GM20000 (cell line): Measurements from ENCODE around the gene PGM2.

ENCODE experiments used
- DNase-seq: peaks from one replicate; pipeline ENCODE4 v3.0.0; 2012; ENCODE audit warnings: low spot score
- CTCF ChIP-seq: IDR thresholded peaks from 2 replicates; pipeline ENCODE4 v1.5.1; 2012; ENCODE audit warnings: mild to moderate bottlenecking, control low read depth; ENCODE audit errors: extremely low read depth, missing control alignments

Gene PGM2

GRCh38 chr4:37793562-37793961, 32.9 kb upstream of the PGM2 start:
- peak; percentile 30 for TF ChIP-seq CTCF
- no peak for DNase-seq

DNA sequence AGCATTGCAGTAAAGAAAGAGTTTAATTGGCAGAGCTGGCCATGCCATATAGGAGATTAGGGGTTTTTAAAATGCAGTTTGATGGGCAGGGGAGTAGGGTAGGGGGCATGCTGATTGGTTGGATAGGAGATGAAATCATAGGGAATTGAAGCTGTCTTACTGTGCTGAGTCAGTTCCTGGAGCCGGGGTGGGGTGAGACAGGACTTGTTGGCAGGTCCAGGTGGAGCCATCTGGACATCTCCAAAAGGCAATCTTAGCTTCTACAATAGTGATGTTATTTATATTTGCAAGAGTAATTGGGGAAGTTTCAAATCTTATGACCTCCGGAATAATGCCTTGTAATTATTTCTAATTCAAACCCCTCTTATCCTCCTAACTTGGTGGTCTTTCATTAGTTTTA, 32.4 kb upstream of the PGM2 start:
- no peak for DNase-seq
- no peak for TF ChIP-seq CTCF

GRCh38 chr4:37795581-37796195, 30.8 kb upstream of the PGM2 start:
- TF ChIP-seq CTCF, result no peak
- no peak for DNase-seq

GRCh38 chr4:37797374-37797773, 29.1 kb upstream of the PGM2 start:
- DNase-seq, result no peak
- no peak for TF ChIP-seq CTCF

- DNase-seq, result no peak
- TF ChIP-seq CTCF, result no peak
Measured at GRCh38 chr4:37797923-37798322, 28.6 kb upstream of the PGM2 start.

- no peak for DNase-seq
- TF ChIP-seq CTCF, result no peak
Measured at GRCh38 chr4:37798616-37799015, 27.9 kb upstream of the PGM2 start.

- no peak for TF ChIP-seq CTCF
- no peak for DNase-seq
Measured at GRCh38 chr4:37799941-37800554, 26.4 kb upstream of the PGM2 start.
